ENCODE data around the gene DPCD. TPM values are rescaled to one million over a fixed set of nuclear protein-coding genes. Genes with fewer than 3 reads are reported as not detected.

DPCD gene
- total RNA-seq, 2 donors from 2014 or later: 33.3 to 52.0 TPM

DNA sequence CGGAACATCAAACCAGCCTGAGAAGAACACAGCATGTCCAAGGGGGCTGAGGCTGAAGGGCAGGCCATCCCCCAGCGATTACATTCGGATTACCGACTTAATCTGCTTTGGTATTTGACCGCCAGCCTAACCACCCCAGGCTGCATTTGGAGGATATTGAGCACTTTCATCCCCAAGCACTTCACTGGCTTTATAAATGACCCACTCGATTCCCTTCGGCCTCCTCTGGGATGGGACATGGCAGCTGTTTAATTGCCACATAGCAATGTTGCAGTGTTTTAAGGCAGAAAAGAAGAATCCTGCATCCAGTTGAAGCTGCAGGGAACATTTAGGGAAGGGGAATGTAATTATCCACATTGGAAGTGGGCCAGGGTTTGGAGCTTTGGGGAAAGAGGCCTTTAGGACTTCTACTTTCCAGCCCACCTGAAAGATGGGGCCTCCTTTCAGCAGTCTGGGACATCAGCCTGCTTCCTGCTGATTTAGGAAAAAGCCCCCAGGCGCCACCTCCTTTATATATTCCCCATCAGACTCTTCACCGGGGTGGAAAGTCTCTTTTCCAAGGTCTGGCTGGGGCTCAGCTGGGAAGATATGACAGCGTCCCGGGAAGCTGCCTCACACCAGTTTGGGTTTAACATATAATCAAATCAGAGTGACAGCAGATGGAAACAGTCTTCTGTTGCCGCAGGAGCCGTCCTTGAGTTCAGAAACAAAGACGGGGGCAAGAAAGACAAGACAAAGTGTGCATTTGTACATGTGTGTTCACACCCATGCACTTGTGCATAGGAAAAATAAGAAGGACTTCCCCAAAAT, 9.2 kb downstream of the DPCD start:
- Mint-ChIP-seq H3K4me1 (peaks cover 51% of the 10 kb centered on the region), H3K9me3 (no peaks in the 10 kb centered on the region), H3K27ac (peak overlapping the region; percentile 23), H3K27me3 (ENCODE audit: insufficient read depth) (no peaks in the 10 kb centered on the region), H3K4me3 (peak overlapping the region; percentile 3), H3K36me3 (ENCODE audit: low read depth) (peaks cover 8% of the 10 kb centered on the region)
- no peaks in the 10 kb centered on the region for H3K27me3 ChIP-seq (ENCODE audit: control insufficient read depth, insufficient read depth, low read length, poor library complexity, severe bottlenecking)
- TF ChIP-seq, protein P1, sequence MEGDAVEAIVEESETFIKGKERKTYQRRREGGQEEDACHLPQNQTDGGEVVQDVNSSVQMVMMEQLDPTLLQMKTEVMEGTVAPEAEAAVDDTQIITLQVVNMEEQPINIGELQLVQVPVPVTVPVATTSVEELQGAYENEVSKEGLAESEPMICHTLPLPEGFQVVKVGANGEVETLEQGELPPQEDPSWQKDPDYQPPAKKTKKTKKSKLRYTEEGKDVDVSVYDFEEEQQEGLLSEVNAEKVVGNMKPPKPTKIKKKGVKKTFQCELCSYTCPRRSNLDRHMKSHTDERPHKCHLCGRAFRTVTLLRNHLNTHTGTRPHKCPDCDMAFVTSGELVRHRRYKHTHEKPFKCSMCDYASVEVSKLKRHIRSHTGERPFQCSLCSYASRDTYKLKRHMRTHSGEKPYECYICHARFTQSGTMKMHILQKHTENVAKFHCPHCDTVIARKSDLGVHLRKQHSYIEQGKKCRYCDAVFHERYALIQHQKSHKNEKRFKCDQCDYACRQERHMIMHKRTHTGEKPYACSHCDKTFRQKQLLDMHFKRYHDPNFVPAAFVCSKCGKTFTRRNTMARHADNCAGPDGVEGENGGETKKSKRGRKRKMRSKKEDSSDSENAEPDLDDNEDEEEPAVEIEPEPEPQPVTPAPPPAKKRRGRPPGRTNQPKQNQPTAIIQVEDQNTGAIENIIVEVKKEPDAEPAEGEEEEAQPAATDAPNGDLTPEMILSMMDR (conservative IDR thresholded peaks at IDR 0.05): no peak
- peak overlapping the region; percentile 36 for H3K9ac ChIP-seq (ENCODE audit: extremely low read depth, low read length, poor library complexity, severe bottlenecking)
- peak overlapping the region; percentile 52 for H3K4me3 ChIP-seq (ENCODE audit: low read length)
- peaks cover 30% of the 10 kb centered on the region for H3K4me1 ChIP-seq (ENCODE audit: control insufficient read depth, insufficient read depth, low read length)
- peaks cover 24% of the 10 kb centered on the region for H3K36me3 ChIP-seq (ENCODE audit: control insufficient read depth, insufficient read depth, low read length)
- H3K9me3 ChIP-seq (ENCODE audit: control insufficient read depth, low read length): no peaks in the 10 kb centered on the region
- DNase-seq: peak; percentile 74
- H3K27ac ChIP-seq (ENCODE audit: low read depth, low read length): peak overlapping the region; percentile 69
- WGBS, 2 experiments (ENCODE audit: insufficient coverage in 1 of 2, insufficient read length in 1 of 2): 66 to 81% methylated on average over 12 to 14 of the region's 14 CpGs

DNA sequence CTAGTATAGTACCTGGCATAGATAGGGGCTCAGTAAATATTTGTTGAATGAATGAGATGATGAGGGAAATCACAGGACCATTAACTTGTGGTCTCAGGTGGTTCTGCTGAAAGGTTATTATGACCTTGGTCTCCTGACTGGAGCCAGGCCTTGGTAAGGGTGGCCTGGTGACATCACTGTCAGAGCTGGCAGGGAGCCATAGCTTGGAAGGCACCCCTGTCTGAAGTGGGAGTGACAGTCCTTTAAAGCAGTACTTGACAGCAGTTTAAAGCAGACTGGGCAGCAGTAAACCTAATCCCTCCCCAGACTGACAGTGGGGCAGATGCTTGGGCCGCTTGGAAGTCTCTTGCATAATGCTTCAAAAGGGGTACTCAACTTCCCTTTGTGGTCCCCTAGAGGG, 13.4 kb downstream of the DPCD start:
- 67 to 78% methylated on average over 1 of the region's 1 CpG for WGBS, 2 experiments (ENCODE audit: insufficient coverage in 1 of 2, insufficient read length in 1 of 2)
- TF ChIP-seq, protein P1 (conservative IDR thresholded peaks at IDR 0.05): no peak

DNA sequence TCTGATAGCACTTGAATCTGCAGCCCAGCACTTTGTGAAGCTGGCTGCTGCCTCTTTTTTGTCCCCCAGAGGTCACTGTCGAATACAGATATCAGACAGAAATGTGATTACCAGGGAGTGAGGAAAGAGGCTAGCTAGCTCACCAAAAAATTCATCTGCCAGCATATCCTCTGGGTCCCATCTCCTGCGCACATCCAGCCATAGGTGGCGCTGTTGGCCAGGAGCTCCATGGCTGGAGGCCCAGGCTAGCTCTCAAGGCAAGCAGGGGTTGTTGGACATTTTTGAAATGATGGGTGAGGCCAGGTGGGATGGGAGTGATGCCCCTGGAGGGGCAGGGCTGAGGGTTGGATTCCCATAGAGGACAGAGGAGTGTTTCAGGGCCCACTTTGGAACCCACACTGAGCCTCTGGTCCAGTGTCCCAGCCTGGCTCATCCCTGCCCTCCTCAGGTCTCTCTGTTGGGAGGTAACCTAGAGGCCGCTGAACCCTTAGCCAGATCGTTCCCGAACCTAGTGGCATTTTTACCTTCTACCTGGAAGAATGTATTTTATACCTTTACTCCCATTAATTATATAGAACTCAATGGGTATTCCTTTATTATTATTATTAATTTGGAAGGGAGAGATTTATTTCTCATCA, 14.8 kb downstream of the DPCD start:
- H3K9me3 Mint-ChIP-seq: no peaks in the 10 kb centered on the region
- H3K4me3 ChIP-seq (ENCODE audit: low read length): no peak overlapping the region
- H3K36me3 Mint-ChIP-seq (ENCODE audit: low read depth): peaks cover 23% of the 10 kb centered on the region

More for the DNA sequence above, 13.4 kb downstream of the DPCD start:
- Mint-ChIP-seq H3K27ac (no peak overlapping the region), H3K4me1 (peaks cover 62% of the 10 kb centered on the region), H3K36me3 (ENCODE audit: low read depth) (peaks cover 22% of the 10 kb centered on the region), H3K4me3 (no peak overlapping the region), H3K9me3 (no peaks in the 10 kb centered on the region), H3K27me3 (ENCODE audit: insufficient read depth) (no peaks in the 10 kb centered on the region)
- DNase-seq: peak; percentile 44
- peaks cover 19% of the 10 kb centered on the region for H3K36me3 ChIP-seq (ENCODE audit: control insufficient read depth, insufficient read depth, low read length)
- no peak overlapping the region for H3K9ac ChIP-seq (ENCODE audit: extremely low read depth, low read length, poor library complexity, severe bottlenecking)
- H3K9me3 ChIP-seq (ENCODE audit: control insufficient read depth, low read length): no peaks in the 10 kb centered on the region
- no peaks in the 10 kb centered on the region for H3K27me3 ChIP-seq (ENCODE audit: control insufficient read depth, insufficient read depth, low read length, poor library complexity, severe bottlenecking)
- no peak overlapping the region for H3K27ac ChIP-seq (ENCODE audit: low read depth, low read length)
- H3K4me1 ChIP-seq (ENCODE audit: control insufficient read depth, insufficient read depth, low read length): peaks cover 37% of the 10 kb centered on the region
- no peak overlapping the region for H3K4me3 ChIP-seq (ENCODE audit: low read length)

More for the DNA sequence above, 14.8 kb downstream of the DPCD start:
- Histone ChIP-seq H3K4me1 (ENCODE audit: control insufficient read depth, insufficient read depth, low read length) (peaks cover 37% of the 10 kb centered on the region), H3K9me3 (ENCODE audit: control insufficient read depth, low read length) (no peaks in the 10 kb centered on the region), H3K27ac (ENCODE audit: low read depth, low read length) (no peak overlapping the region), H3K27me3 (ENCODE audit: control insufficient read depth, insufficient read depth, low read length, poor library complexity, severe bottlenecking) (no peaks in the 10 kb centered on the region), H3K36me3 (ENCODE audit: control insufficient read depth, insufficient read depth, low read length) (peaks cover 19% of the 10 kb centered on the region), H3K9ac (ENCODE audit: extremely low read depth, low read length, poor library complexity, severe bottlenecking) (no peak overlapping the region)
- no peaks in the 10 kb centered on the region for H3K27me3 Mint-ChIP-seq (ENCODE audit: insufficient read depth)
- no peak overlapping the region for H3K27ac Mint-ChIP-seq
- H3K4me3 Mint-ChIP-seq: no peak overlapping the region
- TF ChIP-seq, protein P1 (conservative IDR thresholded peaks at IDR 0.05): peak; percentile 99
- WGBS, 2 experiments (ENCODE audit: insufficient coverage in 1 of 2, insufficient read length in 1 of 2): 0 to 41% methylated on average over 3 to 6 of the region's 6 CpGs
- H3K4me1 Mint-ChIP-seq: peaks cover 63% of the 10 kb centered on the region
- DNase-seq: peak; percentile 98

Measured in endodermal cell (in vitro differentiated cells).